HUES64 (cell line): ENCODE measurements around the gene PDCD7.
"Not testable (repeated sequence)": the region's sequence is repeated elsewhere in the genome, so short reads cannot be mapped to it uniquely, and the experiment has no call there.

Experiments used
- H3K27ac ChIP-seq: 2 replicates; pipeline ENCODE4 v1.7.0; 2013; ENCODE audit warnings: low read depth, low read length, inconsistent platforms
- H3K27me3 ChIP-seq: 2 replicates; pipeline ENCODE4 v1.6.1; 2013; ENCODE audit warnings: mild to moderate bottlenecking, low read length; ENCODE audit not compliant: insufficient read depth
- H3K36me3 ChIP-seq: 2 replicates; pipeline ENCODE4 v1.6.1; 2013; ENCODE audit warnings: mild to moderate bottlenecking, low read length; ENCODE audit not compliant: insufficient read depth
- H3K4me1 ChIP-seq: 2 replicates; pipeline ENCODE4 v1.6.1; 2013; ENCODE audit warnings: mild to moderate bottlenecking, low read length, moderate library complexity; ENCODE audit not compliant: insufficient read depth
- H3K4me3 ChIP-seq: 2 replicates; pipeline ENCODE4 v1.5.1; 2013; ENCODE audit warnings: mild to moderate bottlenecking, low read length, moderate library complexity
- H3K9ac ChIP-seq: 2 replicates; pipeline ENCODE4 v1.6.1; 2013; ENCODE audit warnings: mild to moderate bottlenecking, low read depth, low read length
- H3K9me3 ChIP-seq: 2 replicates; pipeline ENCODE4 v1.6.1; 2013; ENCODE audit warnings: low read depth, low read length; ENCODE audit not compliant: insufficient read depth
- WGBS: fragments of 150-250, 120-280 bp; methylation state at CpG from one replicate; pipeline ENCODE4 v1.1.7; 2013; ENCODE audit warnings: missing lambda C conversion rate; 5-methylcytosine and 5-hydroxymethylcytosine counted together

Gene PDCD7

GRCh38 chr15:65164139-65164538, 30.5 kb upstream of the PDCD7 start:
- no peaks in the 10 kb centered on the region for H3K27me3 ChIP-seq
- no peak overlapping the region for H3K4me3 ChIP-seq
- WGBS = no CpG with 5 or more reads among the region's 1 CpG

GRCh38 chr15:65163041-65163440, 29.4 kb upstream of the PDCD7 start:
- Histone ChIP-seq H3K27me3 (no peaks in the 10 kb centered on the region), H3K9ac (no peak overlapping the region), H3K9me3 (no peaks in the 10 kb centered on the region), H3K27ac (no peak overlapping the region), H3K36me3 (peaks cover 70% of the 10 kb centered on the region), H3K4me1 (no peaks in the 10 kb centered on the region), H3K4me3 (no peak overlapping the region)
- WGBS = 92% methylated on average over 3 of the region's 4 CpGs

More at GRCh38 chr15:65164139-65164538, 30.5 kb upstream of the PDCD7 start:
- Histone ChIP-seq H3K4me1 (no peaks in the 10 kb centered on the region), H3K9ac (no peak overlapping the region), H3K36me3 (peaks cover 60% of the 10 kb centered on the region), H3K27ac (no peak overlapping the region), H3K9me3 (no peaks in the 10 kb centered on the region)

GRCh38 chr15:65156692-65157091, 23.1 kb upstream of the PDCD7 start:
- Histone ChIP-seq H3K27me3 (no peaks in the 10 kb centered on the region), H3K4me3 (no peak overlapping the region), H3K36me3 (peaks cover 91% of the 10 kb centered on the region), H3K27ac (no peak overlapping the region), H3K9ac (no peak overlapping the region), H3K4me1 (no peaks in the 10 kb centered on the region), H3K9me3 (no peaks in the 10 kb centered on the region)
- 94% methylated on average over 5 of the region's 5 CpGs for WGBS

- H3K36me3 ChIP-seq = peaks cover 92% of the 10 kb centered on the region
- WGBS = 93% methylated on average over 6 of the region's 6 CpGs
- no peaks in the 10 kb centered on the region for H3K27me3 ChIP-seq
- no peaks in the 10 kb centered on the region for H3K9me3 ChIP-seq
- H3K9ac ChIP-seq = no peak overlapping the region
- no peaks in the 10 kb centered on the region for H3K4me1 ChIP-seq
- no peak overlapping the region for H3K4me3 ChIP-seq
- no peak overlapping the region for H3K27ac ChIP-seq
These were observed 21.1 kb upstream of the PDCD7 start for GRCh38 chr15:65154720-65155119.

- no peaks in the 10 kb centered on the region for H3K27me3 ChIP-seq
- 99% methylated on average over 3 of the region's 3 CpGs for WGBS
- no peak overlapping the region for H3K9ac ChIP-seq
- H3K27ac ChIP-seq = no peak overlapping the region
- no peaks in the 10 kb centered on the region for H3K4me1 ChIP-seq
- H3K9me3 ChIP-seq = no peaks in the 10 kb centered on the region
- peaks cover 47% of the 10 kb centered on the region for H3K36me3 ChIP-seq
- H3K4me3 ChIP-seq = no peak overlapping the region
These were observed 14.3 kb upstream of the PDCD7 start for GRCh38 chr15:65147902-65148301.

GRCh38 chr15:65146438-65146837, 12.8 kb upstream of the PDCD7 start:
- Histone ChIP-seq H3K27ac (no peak overlapping the region), H3K27me3 (no peaks in the 10 kb centered on the region), H3K9ac (no peak overlapping the region), H3K9me3 (no peaks in the 10 kb centered on the region), H3K36me3 (peaks cover 34% of the 10 kb centered on the region), H3K4me1 (no peaks in the 10 kb centered on the region), H3K4me3 (no peak overlapping the region)
- 94% methylated on average over 4 of the region's 4 CpGs for WGBS

GRCh38 chr15:65138631-65139030, 5.0 kb upstream of the PDCD7 start:
- WGBS = 93% methylated on average over 6 of the region's 6 CpGs

GRCh38 chr15:65137893-65138292, 4.3 kb upstream of the PDCD7 start:
- H3K4me1 ChIP-seq, H3K36me3 ChIP-seq, H3K9ac ChIP-seq, H3K27me3 ChIP-seq, H3K27ac ChIP-seq, H3K4me3 ChIP-seq: not testable (repeated sequence)
- WGBS = 97% methylated on average over 4 of the region's 4 CpGs
- peaks cover 21% of the 10 kb centered on the region for H3K9me3 ChIP-seq

More at GRCh38 chr15:65138631-65139030, 5.0 kb upstream of the PDCD7 start:
- not testable (repeated sequence) for H3K4me3 ChIP-seq, H3K27me3 ChIP-seq, H3K9ac ChIP-seq, H3K36me3 ChIP-seq, H3K27ac ChIP-seq, H3K4me1 ChIP-seq
- H3K9me3 ChIP-seq = peaks cover 21% of the 10 kb centered on the region

GRCh38 chr15:65137089-65137488, 3.5 kb upstream of the PDCD7 start:
- not testable (repeated sequence) for H3K36me3 ChIP-seq, H3K27me3 ChIP-seq
- WGBS = 90% methylated on average over 7 of the region's 7 CpGs

GRCh38 chr15:65134538-65134937, 930 bp upstream of the PDCD7 start:
- Histone ChIP-seq H3K9ac (no peak overlapping the region), H3K36me3 (0 out of 2 replicates have a peak, but pooled peaks cover 4% of the 10 kb centered on the region), H3K27me3 (no peaks in the 10 kb centered on the region), H3K9me3 (peaks cover 21% of the 10 kb centered on the region), H3K4me3 (peak overlapping the region; percentile 75), H3K4me1 (no peaks in the 10 kb centered on the region), H3K27ac (no peak overlapping the region)
- 95% methylated on average over 8 of the region's 8 CpGs for WGBS

More at GRCh38 chr15:65137089-65137488, 3.5 kb upstream of the PDCD7 start:
- not testable (repeated sequence) for H3K9ac ChIP-seq, H3K27ac ChIP-seq, H3K4me1 ChIP-seq, H3K4me3 ChIP-seq
- H3K9me3 ChIP-seq = peaks cover 21% of the 10 kb centered on the region

GRCh38 chr15:65132878-65133547, 595 bp downstream of the PDCD7 start:
- under 1% methylated on average over 93 of the region's 93 CpGs for WGBS

GRCh38 chr15:65130941-65131340, 2.7 kb downstream of the PDCD7 start:
- H3K9ac ChIP-seq = no peak overlapping the region
- WGBS = 80% methylated on average over 5 of the region's 5 CpGs
- H3K9me3 ChIP-seq = peaks cover 3% of the 10 kb centered on the region; the same call in 1 of the 2 replicates
- H3K4me1 ChIP-seq = no peaks in the 10 kb centered on the region
- H3K4me3 ChIP-seq = no peak overlapping the region
- H3K27ac ChIP-seq = no peak overlapping the region
- no peaks in the 10 kb centered on the region for H3K27me3 ChIP-seq
- peaks cover 35% of the 10 kb centered on the region for H3K36me3 ChIP-seq

More at GRCh38 chr15:65132878-65133547, 595 bp downstream of the PDCD7 start:
- Histone ChIP-seq H3K9ac (peak overlapping the region; percentile 75), H3K4me1 (no peaks in the 10 kb centered on the region), H3K9me3 (peaks cover 21% of the 10 kb centered on the region), H3K27me3 (no peaks in the 10 kb centered on the region), H3K27ac (peak overlapping the region; percentile 33; the same call in 1 of the 2 replicates), H3K4me3 (peak overlapping the region; percentile 75), H3K36me3 (peaks cover 18% of the 10 kb centered on the region)
